Kidney capillary endothelial cell (primary cell): ENCODE results near the gene MED8.
"Not testable (repeated sequence)": the region's sequence is repeated elsewhere in the genome, so short reads cannot be mapped to it uniquely, and the experiment has no call there.

Experiments
- DNase-seq: peaks from one replicate; pipeline ENCODE4 v3.0.0-alpha.2; 2018; ENCODE audit warnings: low spot score

MED8 gene

GRCh38 chr1:43383449-43383848 lies 6.2 kb downstream of the MED8 start:
- no peak for DNase-seq

GRCh38 chr1:43382027-43382779 lies 7.4 kb downstream of the MED8 start:
- DNase-seq = no peak

GRCh38 chr1:43381612-43382011 lies 8.0 kb downstream of the MED8 start:
- DNase-seq = no peak

DNA sequence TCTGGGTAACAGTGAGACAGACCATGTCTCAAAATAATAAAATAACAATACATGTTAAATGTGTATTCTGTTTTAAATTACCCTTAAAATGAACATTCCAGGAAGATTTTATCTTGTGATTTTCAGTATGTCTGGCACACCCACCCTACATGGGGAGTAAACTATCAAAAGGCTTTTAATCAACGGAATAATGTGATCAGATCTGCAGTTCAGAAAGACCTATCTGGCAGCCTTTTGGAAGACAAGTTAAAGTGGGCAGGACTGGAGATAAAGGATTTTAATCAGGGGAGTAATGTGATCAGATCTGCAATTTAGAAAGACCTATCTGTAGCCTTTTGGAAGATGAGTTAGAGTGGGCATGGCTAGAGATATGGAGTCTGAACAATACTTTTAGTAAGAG lies 10.1 kb downstream of the MED8 start:
- DNase-seq = no peak

DNA sequence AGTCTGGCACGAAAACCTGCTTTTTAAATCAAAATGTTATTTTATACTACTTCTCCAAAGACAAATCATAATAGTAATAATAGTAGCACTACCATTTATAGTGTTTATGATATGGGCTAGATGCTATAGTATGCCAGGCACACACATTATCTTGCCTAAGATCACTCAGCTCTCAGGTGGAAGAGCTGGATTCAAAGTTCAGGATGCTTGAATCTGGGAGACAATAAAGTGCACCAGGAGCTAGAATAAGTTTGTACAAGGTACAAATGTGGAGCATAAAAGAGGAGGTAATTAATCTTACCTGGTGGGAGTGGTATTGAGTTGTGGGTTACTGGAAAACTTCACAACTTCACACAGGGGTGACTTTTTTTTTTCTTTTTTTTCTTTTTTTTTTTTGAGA lies 11.8 kb downstream of the MED8 start:
- no peak for DNase-seq

GRCh38 chr1:43376723-43377235 lies 12.8 kb downstream of the MED8 start:
- DNase-seq = no peak

- DNase-seq = peak; percentile 93
Measured at GRCh38 chr1:43373066-43373940, 16.3 kb downstream of the MED8 start.

DNA sequence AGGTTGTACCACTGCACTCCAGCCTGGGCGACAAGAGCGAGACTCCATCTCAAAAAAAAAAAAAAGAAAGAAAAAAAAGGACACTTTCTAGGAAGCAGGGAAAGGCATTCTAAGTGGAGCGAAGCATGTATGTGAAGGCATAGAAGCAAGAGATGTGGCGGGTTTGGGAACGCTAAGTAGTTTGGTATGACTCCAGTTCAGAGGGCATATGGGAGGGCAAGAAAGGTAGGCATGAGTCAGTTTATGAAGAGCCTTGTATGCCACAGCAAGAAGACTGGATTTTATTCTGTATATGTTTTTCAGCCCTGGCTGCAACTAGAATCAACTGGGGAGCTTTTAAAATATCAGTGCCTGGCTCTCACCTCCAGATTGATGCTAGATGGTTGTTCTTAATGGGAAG lies 17.4 kb downstream of the MED8 start:
- no peak for DNase-seq

GRCh38 chr1:43370564-43370963 lies 19.0 kb downstream of the MED8 start:
- DNase-seq = no peak

- DNase-seq = not testable (repeated sequence)
Measured at GRCh38 chr1:43369779-43370178, 19.8 kb downstream of the MED8 start.

DNA sequence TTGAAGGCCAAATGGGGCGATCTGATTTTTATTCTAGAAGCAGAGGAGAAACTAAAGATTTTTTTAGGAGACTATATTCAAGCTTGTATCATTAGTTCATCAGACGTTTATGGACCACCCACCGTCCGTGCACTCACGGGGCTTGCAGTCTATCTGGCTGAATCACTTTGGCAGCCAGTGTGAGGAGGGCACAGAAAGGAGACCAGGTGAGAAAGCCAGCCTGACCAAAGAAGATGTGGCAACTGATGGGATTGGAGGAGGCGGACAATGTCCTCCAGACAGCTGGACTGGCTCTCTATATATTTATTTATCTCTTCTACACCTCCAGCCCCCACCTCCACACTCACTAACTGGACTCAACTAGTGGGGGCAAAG lies 21.0 kb downstream of the MED8 start:
- no peak for DNase-seq

DNA sequence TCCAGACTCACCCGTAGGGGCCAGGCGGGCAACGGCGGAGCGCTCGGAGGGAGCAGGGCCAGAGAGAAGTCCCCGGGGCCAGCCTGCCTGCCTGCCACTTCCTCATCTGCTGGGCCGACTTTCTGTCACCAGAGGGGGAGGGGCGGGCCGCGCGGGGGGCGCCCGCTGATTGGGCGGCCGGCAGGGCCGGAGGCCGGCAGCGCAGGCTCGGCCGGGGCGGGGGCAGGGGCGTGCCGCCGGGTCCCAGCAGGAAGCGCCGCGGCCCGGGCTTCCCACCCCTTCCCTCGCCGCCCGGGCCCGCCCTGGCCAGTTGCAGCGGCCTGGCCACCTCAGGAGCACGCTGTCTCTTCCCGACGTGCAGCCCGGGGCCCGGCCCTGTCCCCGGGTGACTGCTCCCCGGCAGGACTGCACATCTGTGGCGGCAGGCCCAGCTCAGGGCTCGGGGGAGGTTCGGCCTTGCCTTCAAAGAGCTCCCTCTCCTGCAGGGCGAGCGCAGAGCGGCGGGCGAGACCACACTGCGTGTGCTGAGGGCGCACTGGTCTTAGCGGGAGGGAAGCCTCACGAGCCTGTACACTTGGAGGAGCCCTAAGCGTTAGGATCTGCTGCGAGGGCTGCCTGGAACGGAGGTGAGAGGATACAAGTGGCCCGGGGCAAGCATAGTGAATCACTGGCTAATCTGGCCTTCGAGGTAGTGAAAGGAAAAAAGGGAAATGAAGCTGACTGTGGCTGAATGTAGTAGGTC lies 21.5 kb downstream of the MED8 start, which contains the start of gene ELOVL1:
TSS of gene ELOVL1 (minus strand) at position 108 of the 742 bp plus-strand sequence. CDS start 2,402 bp downstream, outside the sequence.
- peak; percentile 89 for DNase-seq

GRCh38 chr1:43367026-43367903 lies 22.3 kb downstream of the MED8 start:
- no peak for DNase-seq

DNA sequence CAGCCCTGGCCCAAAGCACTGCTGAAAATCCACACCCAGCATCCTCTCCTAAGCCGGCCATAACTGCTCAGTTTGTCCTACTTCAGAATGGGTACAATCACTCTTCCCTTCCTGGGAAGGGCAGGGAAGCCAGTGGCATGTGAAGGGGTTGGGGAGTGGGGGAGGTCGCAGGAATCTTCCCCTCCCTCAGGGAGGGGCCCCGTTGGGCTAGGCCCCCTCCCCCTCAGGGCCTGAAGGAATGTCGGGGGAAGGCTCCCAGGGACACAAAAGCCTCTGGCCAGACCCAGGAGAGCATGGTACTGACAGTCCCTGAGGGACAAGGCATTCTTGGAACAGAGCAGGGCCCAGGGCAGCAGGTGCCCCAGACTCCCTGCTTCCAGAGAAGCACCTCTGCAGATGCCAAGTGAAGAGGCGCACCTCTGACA lies 23.0 kb downstream of the MED8 start:
- no peak for DNase-seq

DNA sequence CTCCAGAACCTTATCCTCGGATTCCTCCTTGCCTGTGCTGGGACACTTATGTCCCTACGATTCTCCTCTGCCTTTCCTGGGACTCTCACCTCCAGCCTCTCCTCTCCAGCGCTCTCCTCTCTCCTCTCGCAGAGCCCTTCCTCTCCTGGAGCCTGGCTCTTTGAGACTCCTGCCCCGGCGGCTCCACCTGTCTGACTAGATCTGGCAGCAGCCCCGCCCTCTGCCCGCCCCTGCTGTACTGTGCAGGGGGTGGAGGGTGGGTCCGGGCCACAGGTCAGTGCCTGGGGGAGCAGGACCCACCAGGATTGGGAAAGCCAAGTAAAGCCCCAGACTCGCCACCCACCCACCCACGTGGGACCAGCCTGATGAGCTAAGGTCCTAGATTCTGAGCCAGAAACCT lies 23.4 kb downstream of the MED8 start:
- DNase-seq = no peak

DNA sequence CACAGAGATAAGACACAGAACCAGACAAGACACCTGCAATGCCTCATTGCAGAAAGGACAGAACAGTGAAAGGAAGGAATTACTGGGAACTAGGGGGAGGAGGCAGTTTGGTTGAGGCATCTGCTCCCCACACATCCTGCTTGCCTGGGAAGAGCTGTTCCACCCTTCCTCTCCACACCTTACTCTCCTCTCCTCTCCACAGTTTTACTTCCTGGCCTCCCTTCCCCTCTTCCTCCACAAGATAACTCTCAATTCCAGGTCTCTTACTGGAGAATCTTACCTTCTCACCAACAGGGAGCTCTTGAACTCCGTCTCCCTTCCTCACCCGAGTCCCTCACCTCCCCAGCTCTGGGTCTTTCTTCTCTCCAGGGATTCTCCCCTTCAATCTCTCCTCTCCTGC lies 23.9 kb downstream of the MED8 start:
- DNase-seq = no peak

DNA sequence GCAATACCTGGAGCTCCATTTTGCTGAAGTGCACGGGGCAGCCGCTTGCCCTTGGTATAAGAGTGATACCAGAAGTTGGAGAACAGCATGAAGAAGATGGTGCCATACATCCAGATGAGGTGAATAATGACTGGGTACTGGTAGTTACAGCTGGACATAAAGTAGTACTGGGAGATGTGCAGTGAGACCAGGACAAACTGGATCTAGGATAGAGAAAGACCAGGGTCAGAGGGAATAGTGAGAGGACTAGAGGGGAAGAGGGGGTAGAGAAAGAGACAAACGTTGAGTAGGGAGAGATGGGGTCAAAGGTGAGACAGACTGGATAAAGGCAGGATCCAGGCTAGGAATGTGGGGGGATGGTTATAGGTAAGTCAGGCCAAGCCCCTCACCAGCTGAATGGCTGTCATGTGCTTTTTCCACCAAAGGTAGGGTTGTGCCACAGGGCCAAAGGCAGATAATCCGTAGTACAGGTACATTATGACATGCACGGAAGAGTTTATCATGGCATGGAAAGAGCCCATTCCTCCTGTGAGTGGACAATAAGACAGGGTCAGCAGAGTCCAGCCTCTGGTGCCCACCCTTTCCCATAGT lies 25.6 kb downstream of the MED8 start:
- no peak for DNase-seq

- no peak for DNase-seq
Measured at GRCh38 chr1:43363283-43363934, 26.2 kb downstream of the MED8 start.

DNA sequence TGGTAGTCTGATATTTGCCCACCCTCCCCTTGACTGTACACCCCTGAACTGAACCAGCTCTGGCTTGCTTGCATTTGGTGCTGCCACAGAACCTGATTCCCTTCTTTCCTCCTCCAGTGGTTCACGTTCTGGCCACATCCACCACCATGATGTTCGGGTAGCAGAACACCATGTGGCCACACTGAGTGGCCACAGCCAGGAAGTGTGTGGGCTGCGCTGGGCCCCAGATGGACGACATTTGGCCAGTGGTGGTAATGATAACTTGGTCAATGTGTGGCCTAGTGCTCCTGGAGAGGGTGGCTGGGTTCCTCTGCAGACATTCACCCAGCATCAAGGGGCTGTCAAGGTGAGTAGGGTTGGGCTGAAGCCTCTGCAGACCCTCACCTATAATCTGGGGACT lies 29.0 kb downstream of the MED8 start:
- DNase-seq = no peak

GRCh38 chr1:43359696-43360095 lies 29.9 kb downstream of the MED8 start:
- no peak for DNase-seq
